ENCODE results near the gene IFT52. TPM values are rescaled to one million over a fixed set of nuclear protein-coding genes. Genes with fewer than 3 reads are reported as not detected.

Gene IFT52
- total and polyA plus RNA-seq, 2 of the 8 experiments (the other 6 are each of a cell fraction or from before 2014, with no cell fraction given), result 35.6 to 40.4 TPM

GRCh38 chr20:43576108-43576507 lies 14.6 kb upstream of the IFT52 start (continued):
- TF ChIP-seq CHD7 (IDR thresholded peaks at IDR 0.05; ENCODE audit: insufficient replicate concordance, low read length), result no peak
- TF ChIP-seq GABPA (IDR thresholded peaks at IDR 0.05; ENCODE audit: borderline replicate concordance, insufficient read depth, low read length), result no peak
- no peak for TF ChIP-seq KDM4A (IDR thresholded peaks at IDR 0.05; ENCODE audit: low read depth, low read length, severe bottlenecking)
- no peak for TF ChIP-seq ASH2L (IDR thresholded peaks at IDR 0.05; ENCODE audit: low read length)
- no peak for TF ChIP-seq KDM5A (IDR thresholded peaks at IDR 0.05; ENCODE audit: low read length)
- no peak for TF ChIP-seq MAX (IDR thresholded peaks at IDR 0.05)
- TF ChIP-seq SAP30 (IDR thresholded peaks at IDR 0.05; ENCODE audit: insufficient read depth, insufficient replicate concordance, low read length), result no peak
- no peak for TF ChIP-seq CREB1 (IDR thresholded peaks at IDR 0.05)
- TF ChIP-seq ZNF274 (IDR thresholded peaks at IDR 0.05; ENCODE audit: borderline replicate concordance, extremely low read depth, low read length), result no peak

Data from H1 (cell line).